ENCODE results near the gene STAT3. TPM values are rescaled to one million over a fixed set of nuclear protein-coding genes. Genes with fewer than 3 reads are reported as not detected.

The STAT3 gene
- total RNA-seq, 1 experiment from 2014 or later = 61.0 TPM

DNA sequence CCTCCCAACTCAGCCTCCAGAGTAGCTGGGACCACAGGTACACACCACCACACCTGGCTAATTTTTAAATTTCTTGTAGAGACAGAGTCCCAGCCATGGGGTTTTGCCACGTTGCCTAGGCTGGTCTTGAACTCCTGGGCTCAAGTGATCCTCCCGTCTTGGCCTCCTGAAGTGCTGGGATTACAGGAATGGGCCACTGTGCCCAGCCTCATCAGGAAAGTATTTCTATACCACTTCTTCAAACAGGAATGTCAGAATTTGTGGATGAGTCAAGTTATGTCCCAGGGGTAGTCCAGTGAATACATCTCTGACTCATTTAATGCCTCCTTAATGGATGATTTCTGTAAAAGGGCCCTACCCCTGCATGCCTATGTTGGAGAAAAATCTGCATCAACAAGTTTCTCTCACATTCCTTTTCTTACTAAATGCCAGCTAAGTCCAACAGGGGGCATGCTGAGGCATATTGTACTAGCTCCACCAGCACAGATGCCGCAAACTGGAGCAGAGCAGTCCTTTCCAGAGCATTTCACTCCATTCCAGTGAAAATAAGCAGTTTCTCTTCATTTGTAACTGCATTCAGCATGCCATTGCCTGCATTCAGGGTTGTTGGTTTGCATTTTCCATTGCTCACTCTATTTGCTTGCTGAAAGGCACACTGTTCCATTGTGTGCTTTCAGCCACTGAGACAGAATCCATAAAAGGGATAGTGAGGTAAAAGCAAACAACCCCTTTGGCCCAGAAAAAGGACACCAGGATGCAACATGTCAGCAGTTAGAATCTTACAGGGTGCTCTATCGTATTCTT, 40.1 kb upstream of the STAT3 start:
- Histone ChIP-seq H3K36me3 (ENCODE audit: control insufficient read depth in 1 of 2, insufficient read depth in 2 of 2, low read length in 2 of 2) (no peaks in the 10 kb centered on the region), H2AFZ (ENCODE audit: low read depth, low read length, poor library complexity, severe bottlenecking) (peak overlapping the region; percentile 88), H3K27ac (ENCODE audit: low read depth, low read length) (peak overlapping the region; percentile 61), H3K9ac (ENCODE audit: low read length) (peak overlapping the region; percentile 32), H3K4me2 (ENCODE audit: low read length) (peak overlapping the region; percentile 44), H3K4me1 (ENCODE audit: control insufficient read depth in 1 of 2, insufficient read depth in 2 of 2, low read length in 2 of 2) (peaks cover 26 to 60% of the 10 kb centered on the region in 2 experiments), H3K9me3 (ENCODE audit: control insufficient read depth in 1 of 2, insufficient read depth in 1 of 2, low read depth in 1 of 2, low read length in 2 of 2) (no peaks in the 10 kb centered on the region), H3K9me2 (ENCODE audit: insufficient read depth) (no peaks in the 10 kb centered on the region), H3K4me3 (replicated peaks in 1 of 2; ENCODE audit: low read depth in 1 of 2, low read length in 2 of 2) (peak overlapping the region in 1 of 2 experiments; percentile 18; a peak in 1 of 4 replicates), H3K79me2 (ENCODE audit: insufficient read depth, low read length) (no peaks in the 10 kb centered on the region), H4K20me1 (ENCODE audit: insufficient read depth) (no peaks in the 10 kb centered on the region), H3K27me3 (ENCODE audit: insufficient read depth, low read length) (no peaks in the 10 kb centered on the region)
- ChIA-PET RAD21 (ENCODE audit: low non-redundant PET in 1 of 2, low total read pairs in 2 of 2, uncharacterized antibody in 2 of 2, unreplicated experiment in 2 of 2) (interaction anchor here in 1 of 2 experiments (1.3 kb wide), 1 partner anchor 99 kb away, joined by 5 read pairs; no protein-coding TSS in a partner anchor), POLR2A (interaction anchor here (1.0 kb wide), 2 partner anchors 8 to 40 kb away, joined by 3 read pairs; partner anchors contain the start of gene STAT3), CTCF (interaction anchor here (0.7 to 3.2 kb wide), 8 partner anchors 9 to 99 kb away, joined by 3 to 15 read pairs (median 4); no protein-coding TSS in a partner anchor)
- ATAC-seq (peak; percentile 86), DNase-seq (ENCODE audit: low read depth, low spot score) (peak; percentile 88)
- intact Hi-C loops (cut with micrococcal nuclease) = loop anchor here (1.0 to 2.0 kb wide), 2 partner anchors 30 to 88 kb away; partner anchors contain the start of gene ATP6V0A1
- no TSS peak for BruUV-seq (replicated peaks)
- TF ChIP-seq SIN3A (IDR thresholded peaks at IDR 0.05; ENCODE audit: low read depth) (no peak), SP1 (IDR thresholded peaks at IDR 0.05; ENCODE audit: low read depth) (peak; percentile 61), MAX (IDR thresholded peaks at IDR 0.05) (peak; percentile 45; the same call in 1 of the 2 replicates), CBX3 (IDR thresholded peaks at IDR 0.05; ENCODE audit: low read depth) (0 out of 2 replicates have a peak, but pooled peaks have one; percentile 41), EZH2phosphoT487 (IDR thresholded peaks at IDR 0.05; ENCODE audit: borderline replicate concordance) (no peak), FOSL1 (IDR thresholded peaks at IDR 0.05; ENCODE audit: low read depth) (peak; percentile 82), JUND (IDR thresholded peaks at IDR 0.05) (peak; percentile 72), POLR2AphosphoS5 (IDR thresholded peaks at IDR 0.05; ENCODE audit: low read depth, low read length) (peak; percentile 23; the same call in 1 of the 2 replicates), RAD21 (IDR thresholded peaks at IDR 0.05; ENCODE audit: low read depth) (peak; percentile 67), SRF (IDR thresholded peaks at IDR 0.05; ENCODE audit: low read depth) (peak; percentile 53; the same call in 1 of the 2 replicates), POLR2A (IDR thresholded peaks at IDR 0.05; ENCODE audit: borderline replicate concordance, extremely low read depth, insufficient read depth, insufficient read length) (no peak)
- TF ChIP-seq, protein P1, sequence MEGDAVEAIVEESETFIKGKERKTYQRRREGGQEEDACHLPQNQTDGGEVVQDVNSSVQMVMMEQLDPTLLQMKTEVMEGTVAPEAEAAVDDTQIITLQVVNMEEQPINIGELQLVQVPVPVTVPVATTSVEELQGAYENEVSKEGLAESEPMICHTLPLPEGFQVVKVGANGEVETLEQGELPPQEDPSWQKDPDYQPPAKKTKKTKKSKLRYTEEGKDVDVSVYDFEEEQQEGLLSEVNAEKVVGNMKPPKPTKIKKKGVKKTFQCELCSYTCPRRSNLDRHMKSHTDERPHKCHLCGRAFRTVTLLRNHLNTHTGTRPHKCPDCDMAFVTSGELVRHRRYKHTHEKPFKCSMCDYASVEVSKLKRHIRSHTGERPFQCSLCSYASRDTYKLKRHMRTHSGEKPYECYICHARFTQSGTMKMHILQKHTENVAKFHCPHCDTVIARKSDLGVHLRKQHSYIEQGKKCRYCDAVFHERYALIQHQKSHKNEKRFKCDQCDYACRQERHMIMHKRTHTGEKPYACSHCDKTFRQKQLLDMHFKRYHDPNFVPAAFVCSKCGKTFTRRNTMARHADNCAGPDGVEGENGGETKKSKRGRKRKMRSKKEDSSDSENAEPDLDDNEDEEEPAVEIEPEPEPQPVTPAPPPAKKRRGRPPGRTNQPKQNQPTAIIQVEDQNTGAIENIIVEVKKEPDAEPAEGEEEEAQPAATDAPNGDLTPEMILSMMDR (IDR thresholded peaks at IDR 0.05 in 2 of 3, conservative IDR thresholded peaks at IDR 0.05 in 1 of 3; ENCODE audit: borderline replicate concordance in 1 of 3, insufficient read depth in 1 of 3, low read depth in 2 of 3, low read length in 2 of 3) = peak; percentile 69 to 78 (median 77); a peak in 5 of 6 replicates
